NCI-H2196 (cell line): ENCODE measurements around the gene PLA1A.

Experiments used
- DNase-seq: peaks from one replicate; lab custom pipeline; 2025; ENCODE audit not compliant: unreplicated experiment; lab: John Stamatoyannopoulos, UW

Gene PLA1A

GRCh38 chr3:119636249-119636648, 38.6 kb downstream of the PLA1A start:
- DNase-seq = no peak

GRCh38 chr3:119636891-119637611, 39.4 kb downstream of the PLA1A start:
- no peak for DNase-seq

- no peak for DNase-seq
Measured at GRCh38 chr3:119637679-119638477, 40.2 kb downstream of the PLA1A start.

GRCh38 chr3:119639494-119640350, 42.0 kb downstream of the PLA1A start:
- no peak for DNase-seq

GRCh38 chr3:119641416-119641815, 43.7 kb downstream of the PLA1A start:
- no peak for DNase-seq

GRCh38 chr3:119642746-119643473, 45.2 kb downstream of the PLA1A start:
- DNase-seq = no peak

GRCh38 chr3:119643528-119643927, 45.8 kb downstream of the PLA1A start:
- no peak for DNase-seq

- DNase-seq = no peak
Measured at GRCh38 chr3:119644481-119644880, 46.8 kb downstream of the PLA1A start.

- DNase-seq = no peak
Measured at GRCh38 chr3:119645813-119646212, 48.1 kb downstream of the PLA1A start.

GRCh38 chr3:119647171-119647570, 49.5 kb downstream of the PLA1A start:
- DNase-seq = no peak

GRCh38 chr3:119647843-119648575, 50.3 kb downstream of the PLA1A start:
- DNase-seq = no peak

GRCh38 chr3:119649761-119650160, 52.1 kb downstream of the PLA1A start:
- DNase-seq = no peak

GRCh38 chr3:119652306-119653033, 54.8 kb downstream of the PLA1A start:
- no peak for DNase-seq

- no peak for DNase-seq
Measured at GRCh38 chr3:119653876-119654275, 56.2 kb downstream of the PLA1A start.

GRCh38 chr3:119657887-119658702, 60.4 kb downstream of the PLA1A start:
- no peak for DNase-seq

- no peak for DNase-seq
Measured at GRCh38 chr3:119658994-119659393, 61.3 kb downstream of the PLA1A start.

GRCh38 chr3:119659606-119660291, 62.1 kb downstream of the PLA1A start:
- no peak for DNase-seq
